GM12873 (cell line): ENCODE measurements around the gene ELFN2.

Source experiments
- TF ChIP-seq, protein P1 (sequence below): IDR thresholded peaks from 2 replicates; pipeline ENCODE4 v1.5.1; 2012; ENCODE audit warnings: low read depth, mild to moderate bottlenecking, moderate library complexity, low read length, control low read depth; ENCODE audit not compliant: insufficient read depth; ENCODE audit errors: missing control alignments

ELFN2 gene

DNA sequence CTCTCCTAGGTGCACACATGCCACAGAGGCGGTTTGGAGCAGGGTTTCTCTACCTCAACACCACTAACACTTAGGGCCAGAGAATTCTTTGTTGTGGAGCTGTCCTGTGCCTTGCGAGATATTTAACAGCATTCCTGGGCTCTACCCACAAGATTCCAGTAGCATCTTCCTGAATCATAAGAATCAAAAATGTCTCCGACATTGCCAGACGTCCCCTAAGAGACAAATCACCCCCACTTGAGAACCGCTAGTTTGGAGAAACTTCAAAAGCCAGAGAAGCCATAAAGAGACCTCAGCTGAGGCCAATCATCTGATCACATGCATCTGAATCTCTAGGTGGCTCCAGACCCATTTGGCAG, 42.8 kb upstream of the ELFN2 start:
- TF ChIP-seq, protein P1, sequence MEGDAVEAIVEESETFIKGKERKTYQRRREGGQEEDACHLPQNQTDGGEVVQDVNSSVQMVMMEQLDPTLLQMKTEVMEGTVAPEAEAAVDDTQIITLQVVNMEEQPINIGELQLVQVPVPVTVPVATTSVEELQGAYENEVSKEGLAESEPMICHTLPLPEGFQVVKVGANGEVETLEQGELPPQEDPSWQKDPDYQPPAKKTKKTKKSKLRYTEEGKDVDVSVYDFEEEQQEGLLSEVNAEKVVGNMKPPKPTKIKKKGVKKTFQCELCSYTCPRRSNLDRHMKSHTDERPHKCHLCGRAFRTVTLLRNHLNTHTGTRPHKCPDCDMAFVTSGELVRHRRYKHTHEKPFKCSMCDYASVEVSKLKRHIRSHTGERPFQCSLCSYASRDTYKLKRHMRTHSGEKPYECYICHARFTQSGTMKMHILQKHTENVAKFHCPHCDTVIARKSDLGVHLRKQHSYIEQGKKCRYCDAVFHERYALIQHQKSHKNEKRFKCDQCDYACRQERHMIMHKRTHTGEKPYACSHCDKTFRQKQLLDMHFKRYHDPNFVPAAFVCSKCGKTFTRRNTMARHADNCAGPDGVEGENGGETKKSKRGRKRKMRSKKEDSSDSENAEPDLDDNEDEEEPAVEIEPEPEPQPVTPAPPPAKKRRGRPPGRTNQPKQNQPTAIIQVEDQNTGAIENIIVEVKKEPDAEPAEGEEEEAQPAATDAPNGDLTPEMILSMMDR: no peak

DNA sequence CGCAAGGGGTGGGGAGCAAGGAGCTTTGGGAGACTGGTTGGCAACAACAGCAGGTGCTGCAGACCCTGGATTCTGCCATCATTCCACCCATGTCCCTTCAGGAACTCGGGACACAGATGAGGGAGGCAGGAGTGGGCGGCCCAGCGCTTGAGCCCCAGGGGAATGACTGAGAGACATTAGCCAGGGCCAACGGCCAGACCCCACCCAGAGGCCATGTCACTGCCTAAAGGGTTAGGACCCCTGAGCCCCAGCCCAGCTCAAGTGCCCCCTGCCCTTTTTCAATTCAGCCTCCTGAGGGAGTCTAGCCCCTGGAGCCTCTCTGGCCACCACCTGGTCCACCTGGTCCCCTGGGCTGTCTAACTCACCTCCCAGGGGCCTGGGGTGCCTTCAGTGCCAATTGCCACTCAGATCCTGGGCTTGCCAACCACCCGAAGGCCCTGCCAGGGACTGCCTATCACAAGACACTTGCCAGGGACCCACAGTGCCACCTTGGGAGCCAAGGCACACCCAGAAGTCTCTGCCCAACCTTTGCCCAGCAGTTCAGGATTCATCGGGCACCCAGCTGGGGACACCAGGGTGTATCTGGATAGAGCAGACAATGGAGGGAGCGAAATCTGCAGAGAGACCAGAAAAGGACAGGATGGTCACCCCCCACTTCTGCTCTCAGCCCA, 42.3 kb upstream of the ELFN2 start:
- TF ChIP-seq, protein P1: no peak

DNA sequence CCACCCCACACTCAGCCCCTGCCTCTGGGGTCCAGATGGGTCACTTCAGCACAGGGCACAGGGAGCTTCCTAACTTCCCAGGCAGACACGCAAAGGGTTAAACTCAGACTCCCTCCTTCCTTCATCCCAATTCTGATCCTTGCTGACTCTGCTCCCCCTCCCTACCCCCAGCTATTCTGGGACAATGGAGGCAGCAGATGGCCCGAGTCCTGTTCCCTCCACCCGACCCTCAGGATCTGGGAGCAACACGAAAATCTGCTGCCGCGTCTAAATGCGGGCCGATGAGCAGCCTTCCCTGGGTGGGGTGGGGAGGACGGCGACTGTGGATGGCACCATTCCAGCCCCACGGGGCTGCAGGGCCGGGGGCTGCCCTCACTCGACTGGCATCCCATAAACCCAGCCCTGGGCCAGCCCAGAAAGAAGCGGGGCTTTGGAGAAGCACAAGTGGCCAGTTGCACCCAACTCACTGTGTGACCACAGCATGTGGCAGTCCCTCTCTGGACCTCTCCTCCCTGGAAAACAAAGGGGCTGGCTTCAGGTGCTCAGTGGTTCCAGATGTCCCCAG, 40.2 kb upstream of the ELFN2 start:
- TF ChIP-seq, protein P1: no peak

DNA sequence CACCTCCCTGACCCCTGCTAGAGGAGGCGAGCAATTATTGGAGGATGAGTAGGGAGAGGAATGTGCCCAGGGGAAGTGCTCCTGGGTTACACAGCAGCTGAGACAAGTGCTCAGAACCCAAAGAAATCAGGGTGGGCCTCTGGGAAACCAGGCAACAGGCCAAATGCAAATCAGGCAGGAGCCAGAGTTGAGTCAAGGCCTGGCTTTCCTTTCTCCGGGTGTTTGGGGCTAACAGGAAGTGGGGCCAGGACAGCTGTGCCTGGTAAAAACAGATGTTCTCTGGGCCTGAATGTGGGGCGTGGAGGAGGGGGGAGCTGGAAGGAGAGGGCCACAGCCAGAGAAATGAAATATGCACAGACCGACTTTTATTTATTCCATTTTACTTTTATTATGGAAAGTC, 36.9 kb upstream of the ELFN2 start:
- TF ChIP-seq, protein P1: no peak

DNA sequence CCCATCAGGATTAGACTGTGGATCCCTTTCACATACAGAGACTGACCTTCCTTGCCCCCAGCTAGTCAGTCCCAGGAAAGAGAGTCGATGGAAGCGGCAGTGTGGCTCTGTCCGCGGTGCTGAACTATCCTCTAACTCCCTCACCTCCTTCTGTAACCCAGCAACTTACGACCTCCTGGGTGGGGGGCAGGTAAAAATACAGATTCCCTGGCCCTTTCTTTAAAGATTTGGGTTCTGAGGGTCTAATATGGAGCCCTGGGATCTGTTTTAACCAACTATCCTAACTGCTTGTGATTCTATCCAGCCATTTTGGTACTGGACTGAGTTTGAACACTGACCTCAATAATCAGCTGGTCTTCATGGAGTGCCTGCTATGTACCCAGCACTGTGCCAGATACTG, 35.7 kb upstream of the ELFN2 start:
- TF ChIP-seq, protein P1: no peak

DNA sequence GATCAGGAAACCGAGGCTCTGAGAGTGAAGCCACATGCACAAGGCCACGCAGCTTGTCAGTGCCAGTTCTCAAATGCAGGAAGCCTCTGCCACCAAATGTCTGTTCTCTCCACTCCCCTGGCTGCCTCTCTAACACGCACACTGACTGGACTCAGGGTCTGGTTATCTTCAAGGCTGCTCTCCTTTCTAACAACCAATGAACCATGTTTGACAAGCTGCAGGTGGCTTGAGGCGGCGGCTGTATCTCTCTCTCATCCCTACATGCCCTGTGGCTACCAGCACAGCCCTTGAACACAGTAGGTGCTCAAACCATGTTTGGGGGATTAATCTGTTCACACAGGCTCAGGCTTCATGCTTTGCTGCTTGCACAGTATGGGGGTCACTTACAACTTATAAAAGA, 35.2 kb upstream of the ELFN2 start:
- TF ChIP-seq, protein P1: no peak

DNA sequence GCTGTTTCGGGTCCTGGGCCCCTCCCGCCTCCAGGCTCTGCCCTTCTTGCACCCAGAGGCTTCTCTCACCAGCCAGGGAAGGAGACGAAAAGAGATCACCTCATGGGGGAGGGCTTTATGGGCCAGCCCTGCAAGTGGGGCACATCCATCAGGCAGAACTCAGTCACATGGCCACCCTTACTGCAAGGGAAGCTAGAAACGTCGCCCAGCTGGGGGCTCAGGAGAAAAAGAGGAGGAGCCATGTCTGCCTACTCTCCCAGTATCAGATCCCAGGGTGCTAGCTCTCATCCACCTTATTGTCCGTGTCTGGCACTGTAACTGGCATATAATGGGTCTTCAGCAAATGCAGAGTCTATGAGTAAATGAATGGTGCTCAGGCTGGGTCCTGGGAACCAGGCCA, 34.7 kb upstream of the ELFN2 start:
- TF ChIP-seq, protein P1: no peak
